DMS114 treated with DMSO at 0.1 percent for 48 hours (cell line): Measurements from ENCODE around the gene RNF214.
"Not testable (repeated sequence)": the region's sequence is repeated elsewhere in the genome, so short reads cannot be mapped to it uniquely, and the experiment has no call there.

ENCODE experiments used
- DNase-seq: peaks from one replicate; lab custom pipeline; 2025; ENCODE audit not compliant: unreplicated experiment; lab: John Stamatoyannopoulos, UW

Gene RNF214

DNA sequence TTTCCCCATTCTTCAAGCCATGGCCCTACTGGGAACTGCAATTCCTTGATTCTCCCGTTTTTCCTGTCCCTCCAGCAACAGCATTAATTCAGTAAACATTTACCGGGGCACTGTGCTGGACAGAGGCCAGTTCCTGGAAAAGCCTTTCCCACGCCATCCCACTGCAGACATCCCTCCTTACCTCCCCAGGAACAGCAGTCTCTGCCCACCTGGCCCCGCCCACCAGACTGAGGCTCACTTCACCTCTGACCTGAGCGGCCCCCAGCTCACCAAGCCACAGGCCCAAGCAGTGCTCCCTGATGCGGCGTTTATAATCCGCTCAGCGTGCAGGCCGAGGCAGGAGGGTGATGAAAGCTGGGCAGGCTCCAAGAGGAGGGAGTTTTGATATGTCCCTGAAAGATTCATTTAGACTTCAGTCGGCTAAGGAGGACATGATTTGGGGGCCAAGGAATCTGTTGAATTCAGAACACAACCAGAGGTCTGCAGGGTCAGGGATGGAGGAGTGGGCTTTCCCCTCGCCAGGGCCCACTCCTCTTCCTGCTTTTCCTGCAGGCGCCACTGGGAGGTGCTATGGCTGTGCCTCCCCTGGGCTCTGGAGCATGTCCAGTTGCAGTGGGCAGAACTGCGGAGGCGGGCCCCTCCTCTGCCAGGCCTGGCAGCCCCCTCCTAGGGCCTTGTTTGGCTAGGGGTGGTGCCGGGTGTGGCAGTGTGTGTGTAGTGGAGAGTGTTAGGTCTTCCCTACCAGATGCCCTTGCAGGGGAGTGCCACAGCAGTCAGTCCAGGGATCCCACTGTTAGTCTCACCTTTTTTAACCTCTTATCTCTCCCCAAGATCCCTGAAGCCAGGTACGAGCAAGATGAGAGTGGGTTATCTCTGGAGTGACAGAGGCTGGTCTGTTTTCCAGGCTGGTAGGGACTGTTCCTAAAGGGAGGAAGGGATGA lies 34.7 kb upstream of the RNF214 start:
- no peak for DNase-seq

DNA sequence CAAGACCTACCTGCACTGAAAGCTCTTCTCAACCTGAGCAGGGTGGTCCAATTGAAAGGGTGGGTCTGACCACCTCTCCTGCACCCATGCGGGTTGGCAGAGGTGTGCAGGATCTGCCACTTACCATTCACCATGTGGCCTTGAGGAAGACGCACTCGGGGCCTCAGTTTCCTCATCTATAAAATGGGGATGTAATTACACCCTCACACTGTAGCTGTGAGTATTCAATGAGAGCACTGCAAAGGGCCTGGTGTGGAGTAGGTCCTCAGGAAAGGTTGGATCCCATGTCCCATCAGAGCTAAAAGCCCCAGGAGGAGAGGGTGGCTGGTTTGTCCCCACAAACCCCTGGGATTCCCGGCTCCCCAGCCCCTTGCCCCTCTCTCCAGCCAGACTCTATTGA lies 33.9 kb upstream of the RNF214 start:
- no peak for DNase-seq

DNA sequence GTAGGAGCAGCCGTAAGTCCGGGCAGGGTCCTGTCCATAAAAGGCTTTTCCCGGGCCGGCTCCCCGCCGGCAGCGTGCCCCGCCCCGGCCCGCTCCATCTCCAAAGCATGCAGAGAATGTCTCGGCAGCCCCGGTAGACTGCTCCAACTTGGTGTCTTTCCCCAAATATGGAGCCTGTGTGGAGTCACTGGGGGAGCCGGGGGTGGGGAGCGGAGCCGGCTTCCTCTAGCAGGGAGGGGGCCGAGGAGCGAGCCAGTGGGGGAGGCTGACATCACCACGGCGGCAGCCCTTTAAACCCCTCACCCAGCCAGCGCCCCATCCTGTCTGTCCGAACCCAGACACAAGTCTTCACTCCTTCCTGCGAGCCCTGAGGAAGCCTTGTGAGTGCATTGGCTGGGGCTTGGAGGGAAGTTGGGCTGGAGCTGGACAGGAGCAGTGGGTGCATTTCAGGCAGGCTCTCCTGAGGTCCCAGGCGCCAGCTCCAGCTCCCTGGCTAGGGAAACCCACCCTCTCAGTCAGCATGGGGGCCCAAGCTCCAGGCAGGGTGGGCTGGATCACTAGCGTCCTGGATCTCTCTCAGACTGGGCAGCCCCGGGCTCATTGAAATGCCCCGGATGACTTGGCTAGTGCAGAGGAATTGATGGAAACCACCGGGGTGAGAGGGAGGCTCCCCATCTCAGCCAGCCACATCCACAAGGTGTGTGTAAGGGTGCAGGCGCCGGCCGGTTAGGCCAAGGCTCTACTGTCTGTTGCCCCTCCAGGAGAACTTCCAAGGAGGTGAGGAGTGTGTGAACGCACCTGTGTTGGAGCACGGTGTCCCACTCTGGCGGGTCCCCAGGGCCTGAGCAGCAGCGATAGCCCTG lies 33.2 kb upstream of the RNF214 start, which contains the start of gene TAGLN:
Gene TAGLN, plus strand, starts transcription at position 318 of the 863 bp plus-strand sequence. CDS start 3,644 bp downstream, outside the sequence.
- DNase-seq, result no peak

DNA sequence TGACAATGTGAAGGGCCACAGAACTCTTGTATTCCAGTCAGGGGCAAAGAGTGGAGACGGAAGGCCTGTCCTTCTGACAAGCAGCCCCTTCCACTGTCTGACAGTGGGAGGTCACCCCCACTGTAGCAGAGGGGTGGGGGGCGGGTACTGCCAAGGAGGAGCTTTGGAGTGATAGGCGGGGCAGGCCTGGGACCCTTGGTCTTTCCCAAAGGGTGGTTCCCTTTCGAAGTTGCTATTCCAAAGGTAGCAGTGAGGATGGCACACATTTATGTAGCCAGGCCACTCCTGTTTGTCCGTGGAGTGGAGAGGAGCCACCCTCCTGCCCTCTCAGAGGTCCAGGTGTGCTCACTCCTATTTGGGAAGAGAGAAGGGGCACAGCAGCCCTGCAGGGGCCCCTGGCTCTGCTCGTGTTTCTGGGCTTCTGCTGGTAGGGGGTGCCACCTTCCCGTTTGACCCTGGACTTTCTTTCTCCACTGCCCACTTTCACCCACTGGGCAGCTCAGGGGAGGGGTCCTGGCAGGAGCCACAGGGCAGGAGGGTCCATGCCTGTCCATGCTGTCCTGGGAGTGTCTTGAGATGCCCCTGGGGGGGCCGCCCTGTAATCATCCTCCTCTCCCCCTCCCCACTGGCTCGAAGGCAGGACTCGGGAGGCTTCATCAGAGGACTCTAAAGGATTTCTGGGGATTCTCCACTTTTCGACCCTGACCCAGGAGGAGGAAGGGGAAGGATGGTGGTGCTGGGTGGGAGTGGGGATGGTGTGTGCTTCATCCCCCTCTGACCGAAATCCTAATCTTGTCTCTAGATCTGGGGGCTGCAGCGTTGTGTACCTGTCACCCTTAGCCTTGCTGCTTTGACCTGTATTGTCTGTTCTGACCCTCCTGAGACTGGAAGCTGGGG lies 32.3 kb upstream of the RNF214 start:
- no peak for DNase-seq

DNA sequence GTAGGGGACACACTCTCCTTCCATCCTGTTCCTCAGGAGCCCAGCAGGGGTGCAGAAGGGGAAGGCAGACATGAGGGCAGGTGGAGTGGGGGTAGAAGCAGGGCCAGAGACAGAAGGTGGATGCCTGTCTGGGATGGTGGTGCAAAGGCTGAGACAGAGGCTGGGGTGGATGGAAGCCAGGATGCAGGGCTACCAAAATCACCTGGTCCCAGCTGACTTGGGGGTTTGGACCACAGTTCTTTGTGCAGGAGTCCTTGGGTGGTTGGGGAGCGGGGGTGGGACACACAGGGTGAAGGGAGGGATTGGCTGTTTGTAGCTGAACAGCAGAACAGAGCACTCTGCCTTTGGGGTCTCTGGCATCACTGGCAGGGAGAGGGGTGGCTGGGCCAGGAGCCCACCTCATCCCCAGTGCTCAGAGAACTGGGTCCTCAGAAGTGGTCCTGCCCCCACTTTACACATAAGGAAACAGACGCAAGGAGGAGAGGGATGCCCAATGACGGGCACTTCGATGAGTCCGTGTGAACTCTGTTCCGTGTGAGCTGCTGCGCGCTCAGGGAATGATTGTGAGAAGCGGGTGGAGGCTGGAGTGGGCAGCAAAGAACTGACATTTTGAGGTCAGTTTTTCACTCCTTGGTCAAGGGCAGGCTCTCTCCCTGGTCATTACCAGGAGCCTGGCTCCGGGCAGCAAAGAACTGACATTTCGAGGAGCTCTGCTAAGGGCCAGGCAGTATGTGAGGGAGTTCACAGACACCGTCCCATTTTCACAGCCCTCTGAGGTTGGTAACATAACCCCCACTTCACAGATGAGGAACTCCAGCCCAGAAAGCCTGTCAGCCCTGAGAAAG lies 31.4 kb upstream of the RNF214 start:
- DNase-seq, result no peak

DNA sequence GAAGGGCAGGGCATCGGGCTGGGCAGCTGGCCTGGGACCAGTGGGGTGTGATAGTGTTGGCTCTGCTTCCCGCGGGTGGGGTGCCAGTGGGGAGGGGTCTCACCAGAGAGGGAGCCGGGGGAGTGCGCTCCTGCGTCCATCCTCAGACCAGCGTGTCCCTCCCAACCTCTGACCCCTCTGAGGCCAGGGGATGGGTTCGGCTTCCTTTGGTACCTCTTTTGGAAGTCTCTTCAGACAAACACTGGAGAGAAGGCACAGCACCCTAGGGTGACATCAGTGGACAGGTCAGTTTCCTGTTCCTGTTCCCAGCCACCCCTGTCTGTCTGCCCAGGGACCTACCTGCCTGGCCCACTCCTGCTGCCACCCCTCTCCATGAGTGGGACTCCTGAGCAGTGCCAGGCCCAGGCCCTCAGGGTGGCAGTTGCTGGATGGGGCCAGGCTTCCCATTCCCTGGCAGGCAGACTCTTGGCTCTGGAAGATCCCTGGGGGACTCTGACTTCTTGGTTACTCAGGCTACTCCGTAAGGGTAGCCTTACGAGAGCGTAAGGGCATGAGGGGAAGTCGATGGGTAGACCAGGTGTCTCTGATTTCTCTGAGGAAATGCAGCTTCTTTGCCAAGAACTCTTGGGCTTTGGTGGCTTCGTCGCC lies 30.7 kb upstream of the RNF214 start:
- no peak for DNase-seq

DNA sequence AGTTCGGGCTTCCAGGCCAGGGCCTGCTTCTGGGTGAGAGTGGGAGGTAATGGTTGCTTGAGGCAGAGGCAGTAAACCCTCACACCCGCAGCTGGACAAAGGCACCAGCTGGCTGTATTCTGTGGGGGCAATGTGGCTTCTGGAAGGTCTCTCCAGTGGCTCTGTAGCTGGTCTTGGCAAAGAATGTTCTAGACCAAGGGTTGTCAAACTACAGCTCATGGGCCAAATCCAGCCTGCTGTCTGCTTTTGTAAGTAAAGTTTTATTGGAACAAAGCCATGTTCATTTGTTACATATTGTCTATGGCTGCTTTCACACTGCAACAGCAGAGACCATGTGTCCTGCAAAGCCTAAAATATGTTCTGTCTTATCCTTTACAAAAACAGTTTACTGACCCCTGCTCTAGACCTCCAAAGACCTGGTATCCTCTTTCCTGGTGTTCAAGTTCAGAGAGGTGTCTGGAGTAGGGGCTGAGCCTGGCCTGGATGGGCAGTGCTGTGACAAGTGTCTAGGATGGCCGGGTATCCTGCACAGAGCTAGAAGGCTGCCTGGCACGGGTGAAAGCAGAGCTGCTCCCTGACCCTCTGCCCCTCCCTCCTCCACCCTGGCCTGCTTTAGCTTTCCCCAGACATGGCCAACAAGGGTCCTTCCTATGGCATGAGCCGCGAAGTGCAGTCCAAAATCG lies 29.9 kb upstream of the RNF214 start:
- DNase-seq, result no peak

DNA sequence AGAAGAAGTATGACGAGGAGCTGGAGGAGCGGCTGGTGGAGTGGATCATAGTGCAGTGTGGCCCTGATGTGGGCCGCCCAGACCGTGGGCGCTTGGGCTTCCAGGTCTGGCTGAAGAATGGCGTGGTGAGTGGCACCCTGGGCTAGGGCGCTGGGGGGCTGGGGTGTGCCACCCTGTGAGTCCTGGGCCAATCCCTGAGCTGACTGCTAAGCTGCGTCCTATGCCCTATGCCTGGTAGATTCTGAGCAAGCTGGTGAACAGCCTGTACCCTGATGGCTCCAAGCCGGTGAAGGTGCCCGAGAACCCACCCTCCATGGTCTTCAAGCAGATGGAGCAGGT lies 29.4 kb upstream of the RNF214 start:
- DNase-seq, result no peak

DNA sequence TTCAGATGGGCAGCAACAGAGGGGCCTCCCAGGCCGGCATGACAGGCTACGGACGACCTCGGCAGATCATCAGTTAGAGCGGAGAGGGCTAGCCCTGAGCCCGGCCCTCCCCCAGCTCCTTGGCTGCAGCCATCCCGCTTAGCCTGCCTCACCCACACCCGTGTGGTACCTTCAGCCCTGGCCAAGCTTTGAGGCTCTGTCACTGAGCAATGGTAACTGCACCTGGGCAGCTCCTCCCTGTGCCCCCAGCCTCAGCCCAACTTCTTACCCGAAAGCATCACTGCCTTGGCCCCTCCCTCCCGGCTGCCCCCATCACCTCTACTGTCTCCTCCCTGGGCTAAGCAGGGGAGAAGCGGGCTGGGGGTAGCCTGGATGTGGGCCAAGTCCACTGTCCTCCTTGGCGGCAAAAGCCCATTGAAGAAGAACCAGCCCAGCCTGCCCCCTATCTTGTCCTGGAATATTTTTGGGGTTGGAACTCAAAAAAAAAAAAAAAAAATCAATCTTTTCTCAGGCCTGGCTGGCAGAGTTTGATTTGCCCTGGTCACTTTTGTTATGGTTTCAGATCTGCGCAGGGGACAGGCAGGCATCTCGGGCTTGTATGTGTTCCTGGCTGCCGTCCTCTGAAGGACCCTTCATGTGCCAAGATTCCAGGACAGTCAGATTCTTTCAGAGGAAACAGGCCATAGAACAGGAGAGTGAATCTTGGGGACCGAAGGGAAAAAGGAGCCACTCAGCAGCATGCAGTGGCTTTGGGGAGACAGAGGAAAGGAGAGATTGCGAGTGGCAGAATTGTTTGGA lies 28.0 kb upstream of the RNF214 start:
- DNase-seq, result no peak

DNA sequence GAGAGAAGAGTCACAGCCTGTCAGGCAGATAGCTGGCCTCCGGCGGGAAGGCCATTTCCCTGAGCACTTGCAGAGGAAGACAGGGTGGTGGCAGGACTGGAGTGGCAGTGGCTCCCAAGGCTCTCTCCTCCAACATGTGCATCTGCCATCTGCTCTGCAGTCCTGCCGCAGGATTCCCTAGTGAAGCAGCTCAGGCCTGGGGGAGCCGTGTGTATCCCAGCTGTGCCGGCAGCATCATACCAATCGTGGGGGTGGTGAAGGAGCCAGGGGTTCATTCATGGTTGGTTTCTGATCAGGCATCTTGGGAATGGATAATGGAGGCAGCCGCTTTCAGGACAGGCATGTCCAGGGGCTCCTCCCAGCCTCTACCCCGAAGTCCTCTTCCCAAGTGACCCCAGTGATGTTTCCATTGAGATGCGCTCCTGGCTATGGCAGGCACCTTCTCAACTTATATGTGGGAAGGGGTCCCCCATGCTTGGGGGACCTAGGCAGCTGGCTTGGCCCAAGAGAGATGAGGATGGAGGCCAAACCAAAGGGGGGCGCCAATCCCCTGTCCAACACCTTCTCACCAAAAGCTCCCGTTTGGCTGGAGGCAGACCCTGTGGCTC lies 27.2 kb upstream of the RNF214 start:
- DNase-seq, result no peak

DNA sequence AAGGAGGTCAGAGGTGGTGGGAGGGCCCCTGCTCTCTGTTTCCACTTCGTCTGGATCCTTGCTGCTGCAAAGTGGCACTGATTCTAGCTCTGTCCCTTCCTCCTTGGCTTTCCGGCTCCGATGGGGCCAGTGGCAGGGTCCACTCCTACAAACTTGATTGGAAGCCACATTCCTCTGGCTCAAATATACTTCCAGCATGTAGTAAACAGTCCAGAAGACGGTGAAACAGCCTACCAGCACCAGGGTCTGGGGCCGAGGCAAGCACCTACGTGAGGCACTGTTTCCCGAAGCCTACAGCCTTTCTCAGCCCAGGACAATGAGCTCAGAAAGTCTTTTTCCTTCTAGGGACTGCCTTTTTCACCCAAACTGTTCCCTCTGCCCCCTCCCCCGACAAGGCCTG lies 26.4 kb upstream of the RNF214 start:
- DNase-seq, result not testable (repeated sequence)

DNA sequence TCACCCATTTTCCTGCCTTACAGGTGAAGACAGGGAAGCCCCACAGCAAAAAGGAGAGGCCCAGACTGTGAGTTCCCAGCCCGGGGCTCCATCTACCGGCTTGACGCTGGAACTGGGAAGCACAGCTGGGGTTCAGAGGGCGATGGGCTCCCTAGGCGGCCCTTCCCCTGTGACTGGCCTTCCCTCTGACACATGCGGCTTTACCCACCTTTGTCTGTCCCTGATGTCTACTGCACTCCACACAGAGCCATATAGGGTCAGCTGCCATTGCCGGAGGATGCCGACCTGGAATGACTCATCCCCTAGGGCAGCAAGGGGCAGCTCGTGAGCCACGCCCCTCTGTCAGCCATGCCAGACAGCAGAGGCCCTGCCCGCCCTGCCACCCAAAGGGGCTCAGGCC lies 25.6 kb upstream of the RNF214 start:
- not testable (repeated sequence) for DNase-seq

DNA sequence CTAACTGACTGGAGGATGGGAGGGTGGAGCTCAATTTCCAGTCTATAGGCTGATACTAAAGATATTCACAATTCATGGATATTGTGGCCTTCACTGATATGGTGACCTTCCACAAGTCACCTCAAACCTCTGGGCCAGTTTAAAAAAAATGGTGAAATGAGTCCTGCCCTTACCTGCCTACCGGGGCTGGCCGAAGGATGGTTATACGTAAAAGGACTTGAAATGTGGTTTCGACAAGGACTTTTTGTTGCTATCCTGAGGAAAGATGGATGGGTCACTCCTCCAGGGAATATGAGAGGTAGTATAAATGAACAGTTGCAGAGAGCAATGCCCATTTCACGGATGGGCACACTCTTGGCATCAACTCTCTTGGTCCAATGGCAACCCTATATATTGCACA lies 25.0 kb upstream of the RNF214 start:
- not testable (repeated sequence) for DNase-seq

DNA sequence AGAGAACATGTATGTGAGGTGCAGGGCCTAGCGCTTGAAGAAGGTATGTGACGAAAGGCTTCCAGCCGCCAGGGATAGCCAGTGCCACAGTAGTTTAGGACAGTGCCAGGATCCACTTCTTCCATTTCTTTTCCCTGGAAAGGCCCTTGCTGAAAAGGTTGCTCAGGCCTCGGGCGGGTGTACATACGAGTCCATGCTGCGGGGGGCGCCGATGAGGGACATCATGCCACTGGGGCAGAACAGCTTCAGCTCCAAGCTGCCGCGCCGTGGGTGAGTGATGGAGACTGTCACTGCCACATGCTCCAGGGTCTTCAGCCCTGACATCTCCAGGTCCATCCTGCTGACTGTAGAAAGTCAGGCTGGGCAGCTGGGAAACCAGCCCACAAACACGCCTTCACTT lies 23.8 kb upstream of the RNF214 start:
- not testable (repeated sequence) for DNase-seq

DNA sequence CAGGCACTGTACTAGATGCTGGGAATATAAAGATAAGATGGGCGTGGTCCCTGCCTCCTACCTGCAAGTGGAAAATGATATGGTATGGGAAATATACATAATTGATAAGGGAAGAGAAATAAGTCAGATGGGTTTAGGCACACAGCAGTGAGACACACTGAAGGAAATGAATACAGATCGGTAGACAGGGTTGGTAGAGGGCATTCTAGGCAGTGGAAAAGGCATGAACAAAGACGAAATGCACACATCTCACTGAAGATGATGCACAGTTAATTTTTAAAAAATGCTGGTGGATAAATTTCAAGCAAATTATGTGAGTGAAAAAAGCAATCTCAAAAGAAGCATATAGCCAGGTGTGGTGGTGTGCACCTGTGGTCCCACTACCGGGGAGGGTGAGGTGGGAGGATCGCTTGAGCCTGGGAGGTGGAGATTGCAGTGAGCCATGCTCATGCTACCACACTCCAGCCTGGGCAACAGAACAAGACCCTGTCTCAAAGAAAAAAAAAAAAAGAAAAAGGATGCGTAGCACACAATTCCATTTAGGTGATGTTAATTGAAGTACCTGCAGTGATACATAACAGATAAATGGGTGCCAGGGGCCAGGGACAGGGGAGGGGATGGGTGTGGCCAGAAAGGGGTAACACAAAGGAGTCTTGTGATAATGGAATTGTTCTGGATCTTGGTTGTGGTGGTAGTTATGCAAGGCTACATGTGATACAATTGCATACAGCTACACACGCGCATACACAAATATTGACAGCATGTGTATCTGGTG lies 22.9 kb upstream of the RNF214 start:
- not testable (repeated sequence) for DNase-seq

DNA sequence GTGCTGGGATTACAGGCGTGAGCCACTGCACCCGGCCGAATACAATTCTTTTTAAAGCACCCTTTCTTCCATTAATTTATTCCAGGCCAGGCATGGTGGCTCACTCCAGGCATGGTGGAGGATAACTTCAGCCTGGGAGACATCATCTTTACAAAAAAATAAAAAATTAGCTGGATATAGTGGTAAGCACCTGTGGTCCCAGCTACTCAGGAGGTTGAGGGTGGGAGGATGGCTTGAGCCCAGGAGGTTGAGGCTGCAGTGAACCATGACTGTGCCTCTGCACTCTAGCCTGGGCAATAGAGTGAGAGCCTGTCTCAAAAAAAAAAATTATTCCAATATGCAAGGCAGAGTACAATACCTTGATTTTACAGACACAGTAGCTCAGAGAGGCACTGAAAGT lies 21.9 kb upstream of the RNF214 start:
- DNase-seq, result no peak
